Activated T-helper 1 cell treated with anti-CD3 and anti-CD28 coated beads, Interleukin-2, amount 50 U/mL, for 16 hours (primary cell): ENCODE measurements around the gene CEP72.
A peak's percentile ranks its signal among the peaks of the same experiment; 100 is the strongest.
"Not testable (repeated sequence)": the region's sequence is repeated elsewhere in the genome, so short reads cannot be mapped to it uniquely, and the experiment has no call there.

ENCODE experiments used
- DNase-seq, 2 donors: peaks; one replicate each; pipeline ENCODE4 v3.0.0-alpha.2; 2020; ENCODE audit warnings: low read depth in 1 of 2, low spot score in 1 of 2

The CEP72 gene, protein sequence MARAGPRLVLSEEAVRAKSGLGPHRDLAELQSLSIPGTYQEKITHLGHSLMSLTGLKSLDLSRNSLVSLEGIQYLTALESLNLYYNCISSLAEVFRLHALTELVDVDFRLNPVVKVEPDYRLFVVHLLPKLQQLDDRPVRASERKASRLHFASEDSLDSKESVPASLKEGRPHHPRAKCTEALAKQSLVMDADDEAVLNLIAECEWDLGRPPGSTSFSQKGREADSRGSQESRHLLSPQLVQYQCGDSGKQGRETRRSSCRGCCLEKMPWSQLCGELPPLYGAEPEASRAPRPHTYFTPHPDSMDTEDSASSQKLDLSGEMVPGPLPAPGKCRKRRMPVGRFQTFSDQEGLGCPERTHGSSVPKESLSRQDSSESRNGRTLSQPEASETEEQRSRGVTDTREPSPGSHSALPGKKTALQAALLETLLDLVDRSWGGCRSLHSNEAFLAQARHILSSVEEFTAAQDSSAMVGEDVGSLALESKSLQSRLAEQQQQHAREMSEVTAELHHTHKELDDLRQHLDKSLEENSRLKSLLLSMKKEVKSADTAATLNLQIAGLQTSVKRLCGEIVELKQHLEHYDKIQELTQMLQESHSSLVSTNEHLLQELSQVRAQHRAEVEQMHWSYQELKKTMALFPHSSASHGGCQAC

DNA sequence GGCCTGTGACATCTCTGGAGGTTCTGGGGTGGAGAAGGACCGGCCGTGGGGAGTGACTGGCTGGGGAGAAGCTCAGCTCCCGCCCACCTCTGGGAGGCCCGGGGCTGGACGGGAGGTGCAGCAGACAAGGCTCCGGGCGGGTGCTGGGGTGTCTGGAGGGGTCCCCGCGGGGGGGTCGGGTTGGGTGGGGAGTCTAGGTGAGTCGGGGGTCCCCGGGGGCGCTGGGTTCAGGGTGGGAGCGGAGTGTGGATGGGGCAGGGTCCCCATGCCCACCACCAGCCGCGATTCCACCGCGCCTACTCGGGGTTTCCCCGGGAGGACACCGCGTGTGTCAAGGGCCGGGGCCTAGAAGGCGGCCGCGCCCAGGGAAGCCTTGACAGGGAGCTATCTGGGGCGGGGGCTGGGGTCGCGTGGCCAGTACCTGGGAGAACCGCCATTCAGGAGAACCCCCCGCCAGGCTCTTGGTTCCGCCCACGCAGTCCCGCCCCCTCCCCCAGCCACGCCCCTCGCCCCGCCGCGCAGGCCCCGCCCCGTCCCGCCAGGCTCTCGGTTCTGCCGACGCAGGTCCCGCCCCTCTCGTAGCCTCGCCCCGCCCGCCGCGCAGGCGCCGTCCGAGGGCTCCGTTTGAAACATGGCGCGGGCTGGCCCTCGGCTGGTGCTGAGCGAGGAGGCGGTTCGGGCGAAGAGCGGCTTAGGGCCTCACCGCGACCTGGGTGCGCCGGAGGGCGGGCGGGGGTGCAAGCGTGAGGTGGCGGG is at the start of gene CEP72:
TSS of gene CEP72 (plus strand) at position 610 of the 756 bp plus-strand sequence. CDS start at position 632, 22 bp downstream.
- peak; percentile 89 to 92 for DNase-seq

DNA sequence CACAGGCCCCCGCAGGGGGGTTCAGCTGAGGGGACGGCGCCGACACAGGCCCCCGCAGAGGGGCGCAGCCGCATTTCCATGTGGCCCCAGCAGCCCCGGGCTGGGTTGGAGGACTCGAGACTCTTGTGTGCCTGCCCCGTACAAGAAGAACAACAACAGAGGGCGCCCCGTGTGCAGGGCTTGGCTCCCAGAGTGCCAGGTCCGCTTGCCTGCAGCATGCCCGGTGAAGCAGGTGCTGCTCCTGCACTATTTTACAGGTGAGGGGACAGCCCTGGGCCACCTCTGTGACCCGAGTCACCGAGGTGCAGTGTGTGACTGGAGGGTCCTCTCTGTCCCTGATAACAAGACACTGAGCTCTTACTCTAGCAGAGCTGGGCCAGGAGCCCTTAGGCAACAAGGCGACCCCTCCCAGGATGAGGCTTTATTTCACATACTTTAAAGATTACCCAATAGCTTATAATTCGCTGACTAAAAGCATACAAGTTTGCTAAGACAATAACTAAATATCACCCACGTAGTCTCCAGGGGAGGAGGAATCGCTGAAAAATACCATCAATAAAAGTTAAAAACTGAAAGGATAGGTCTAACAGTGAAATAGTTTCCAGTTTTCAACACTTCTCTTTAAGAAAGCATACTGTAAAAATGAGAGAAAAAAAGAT is 46.2 kb upstream of the CEP72 start:
- no peak for DNase-seq

DNA sequence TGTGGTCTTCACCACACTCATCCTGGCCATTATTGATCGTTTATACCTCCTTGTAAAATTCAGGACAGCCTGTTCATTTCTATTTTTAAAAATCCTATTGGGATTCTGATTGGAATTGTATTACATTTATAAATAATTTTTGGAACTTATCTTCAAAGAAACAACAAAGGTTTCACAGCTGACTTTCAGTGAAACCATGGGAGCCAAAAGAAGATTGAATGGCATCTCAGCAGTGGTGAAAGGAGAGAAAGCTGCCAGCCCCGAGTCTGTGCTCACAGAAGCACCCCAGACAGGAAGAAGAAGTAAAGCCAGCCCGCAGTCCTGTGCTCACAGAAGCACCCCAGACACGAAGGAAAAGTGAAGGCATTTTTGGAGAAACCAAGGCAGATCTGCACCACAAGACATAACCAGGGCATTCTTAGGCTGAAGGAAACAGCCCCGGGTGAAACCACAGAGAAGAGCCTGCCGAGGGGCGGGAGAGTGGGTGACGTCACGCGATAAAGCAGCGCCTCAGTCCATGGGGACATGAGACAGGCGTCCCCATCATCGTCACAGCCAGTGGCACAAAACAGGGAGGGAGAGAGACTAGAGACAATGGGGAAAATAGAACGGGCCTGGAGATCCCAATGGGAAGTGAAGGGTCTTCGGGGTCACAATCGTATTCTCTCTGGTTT is 45.4 kb upstream of the CEP72 start:
- no peak for DNase-seq

DNA sequence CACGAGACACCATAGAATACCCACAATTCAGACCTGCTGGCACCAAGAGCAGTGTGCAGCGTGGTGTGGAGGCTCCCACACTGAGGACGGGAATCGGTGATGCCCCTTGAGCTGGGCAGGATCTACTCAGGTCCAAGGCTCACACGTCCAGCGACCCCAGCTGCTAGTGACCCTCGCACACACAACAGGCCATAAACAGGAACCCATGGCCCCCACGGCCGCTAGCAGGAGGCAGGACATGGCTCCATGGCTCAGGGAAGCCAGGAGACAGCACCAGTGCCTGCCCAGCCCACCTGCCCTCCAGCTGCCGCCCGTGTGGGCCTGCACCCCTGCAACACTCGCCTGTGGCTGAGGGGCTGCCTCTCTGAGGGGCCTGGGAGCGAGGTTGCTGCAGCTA is 44.5 kb upstream of the CEP72 start:
- DNase-seq = no peak

DNA sequence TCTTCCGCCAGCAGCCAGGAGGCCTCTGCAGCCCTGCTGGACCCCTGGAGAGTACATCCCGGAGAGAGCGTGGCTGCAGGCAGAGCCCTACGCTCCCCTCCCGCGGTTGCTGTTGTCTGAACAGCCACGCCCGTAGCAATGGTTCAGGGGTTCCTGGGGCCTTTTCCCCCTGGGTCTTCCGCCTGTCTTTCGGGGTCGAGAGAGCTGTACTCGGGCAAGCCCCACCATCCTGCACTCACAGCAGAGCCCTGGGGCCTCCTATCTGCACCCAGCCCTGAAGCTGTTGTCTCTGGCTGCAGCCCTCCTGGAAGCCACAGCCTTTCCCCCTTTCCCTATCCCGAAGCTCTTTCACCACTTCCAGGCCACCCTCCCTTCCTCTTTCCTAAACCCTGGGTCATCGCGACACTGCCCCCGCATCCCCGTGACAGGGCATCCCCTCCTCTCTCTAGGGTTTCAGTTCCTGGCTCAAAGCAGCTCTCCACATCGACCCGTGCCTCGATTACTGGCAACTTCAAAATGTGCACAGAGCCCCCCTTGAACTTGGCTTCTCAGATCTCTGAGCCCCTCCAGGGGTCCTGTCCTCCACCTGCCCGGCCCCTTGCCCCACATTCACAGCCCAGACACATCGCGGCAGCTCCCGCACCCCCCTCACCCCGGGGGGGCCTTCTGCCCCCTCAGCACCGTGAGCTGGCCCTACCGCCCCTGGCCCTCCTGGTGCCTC is 43.9 kb upstream of the CEP72 start:
- no peak for DNase-seq

DNA sequence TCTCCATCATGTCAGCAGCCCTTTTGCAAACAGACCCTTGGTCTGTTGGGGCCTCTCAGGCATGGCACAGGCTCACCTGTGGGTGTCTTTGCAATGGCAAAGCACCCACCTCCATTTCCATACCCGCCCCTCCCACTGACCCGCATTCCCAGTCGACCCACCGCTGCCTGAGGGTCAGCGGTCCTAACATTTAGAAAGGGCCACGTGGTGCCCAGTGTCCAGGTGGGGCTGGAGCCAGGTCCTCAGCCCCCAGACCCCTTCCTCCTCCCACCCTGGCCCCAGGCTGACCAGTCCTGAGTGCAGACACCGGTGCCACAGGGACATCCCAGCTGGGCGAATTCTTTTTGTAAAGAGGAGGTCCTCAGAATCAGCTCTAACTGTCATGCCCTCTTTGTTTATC is 43.3 kb upstream of the CEP72 start:
- no peak for DNase-seq

DNA sequence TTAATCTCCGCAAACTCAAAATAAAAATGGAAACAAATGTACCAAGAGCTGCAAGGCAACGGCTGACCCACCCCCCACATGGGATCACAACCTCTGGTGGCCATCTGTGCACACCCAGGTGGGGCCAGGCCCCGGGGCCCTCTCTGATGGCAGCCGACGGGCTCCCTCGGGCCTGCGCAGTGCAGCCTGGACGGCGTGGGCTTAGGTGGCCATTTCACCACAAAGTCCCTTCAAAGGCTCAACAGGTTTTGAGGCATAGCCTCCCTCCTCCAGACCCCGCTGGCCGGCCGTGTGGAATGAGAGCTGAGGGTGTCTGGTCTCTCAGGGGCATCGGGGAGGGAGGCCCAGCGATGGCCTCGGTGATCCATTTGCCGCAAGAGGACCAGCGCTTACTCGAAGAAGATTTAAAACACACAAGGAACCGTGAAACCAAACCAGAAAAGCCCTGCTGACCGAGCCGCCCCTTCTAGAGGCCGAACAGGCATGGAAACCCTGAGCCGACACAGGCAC is 42.7 kb upstream of the CEP72 start:
- DNase-seq = no peak

DNA sequence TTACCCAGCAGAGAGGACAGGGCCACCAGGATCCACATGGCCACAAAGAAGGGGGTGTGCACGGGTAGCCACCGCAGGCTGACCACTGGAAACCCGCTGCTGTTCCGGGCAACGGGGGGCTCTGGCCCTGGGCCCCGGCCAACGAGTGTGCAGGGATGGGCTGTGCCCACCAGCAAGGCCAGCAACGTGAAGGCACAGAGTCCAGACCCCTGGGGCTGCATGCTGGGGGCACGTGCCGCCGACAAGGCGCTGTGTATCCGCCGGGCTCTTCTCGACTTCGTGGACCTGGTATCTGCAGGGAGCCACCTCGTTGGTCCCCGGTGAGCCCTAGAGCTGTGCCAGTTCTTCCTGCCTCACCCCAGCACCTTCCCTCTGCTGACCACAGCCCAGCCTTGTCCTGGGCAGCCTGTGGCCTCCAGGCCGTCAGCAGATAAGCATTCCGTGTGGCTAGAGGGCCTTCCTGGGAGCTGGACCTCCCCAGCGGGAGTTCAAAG is 42.2 kb upstream of the CEP72 start:
- no peak for DNase-seq

DNA sequence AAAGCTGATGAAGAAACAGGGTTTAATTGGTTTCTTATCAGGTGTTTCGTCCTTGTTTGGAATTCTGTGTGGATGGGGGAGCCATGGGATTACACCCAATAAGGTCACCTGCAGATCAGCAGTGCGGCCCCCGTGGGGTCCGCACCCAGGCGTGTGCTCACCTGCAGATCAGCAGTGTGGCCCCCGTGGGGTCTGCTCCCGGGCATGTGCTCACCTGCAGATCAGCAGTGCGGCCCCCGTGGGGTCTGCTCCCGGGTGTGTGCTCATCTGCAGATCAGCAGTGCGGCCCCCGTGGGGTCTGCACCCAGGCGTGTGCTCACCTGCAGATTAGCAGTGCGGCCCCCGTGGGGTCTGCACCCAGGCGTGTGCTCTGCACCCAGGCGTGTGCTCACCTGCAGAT is 41.7 kb upstream of the CEP72 start:
- no peak for DNase-seq

DNA sequence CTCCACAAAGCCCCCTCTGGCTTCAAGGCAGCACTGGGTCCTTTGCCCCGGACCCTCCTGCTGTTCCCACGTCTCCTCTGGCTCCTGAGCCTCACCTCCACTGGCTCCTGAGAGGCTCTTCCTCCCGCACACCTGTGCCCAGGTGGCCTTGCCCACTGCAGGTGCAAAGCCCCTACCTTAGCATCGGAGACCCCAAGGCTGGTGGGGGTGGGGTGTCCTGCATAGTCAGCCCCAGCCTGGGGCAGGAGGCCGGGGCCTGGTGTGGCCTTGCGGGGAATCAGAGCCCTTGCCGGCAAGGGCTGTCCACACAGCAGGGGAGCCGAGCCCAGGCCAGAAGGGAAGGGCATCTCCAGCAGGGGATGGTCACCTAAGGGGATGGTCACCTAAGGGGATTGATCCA is 41.3 kb upstream of the CEP72 start:
- DNase-seq = no peak

DNA sequence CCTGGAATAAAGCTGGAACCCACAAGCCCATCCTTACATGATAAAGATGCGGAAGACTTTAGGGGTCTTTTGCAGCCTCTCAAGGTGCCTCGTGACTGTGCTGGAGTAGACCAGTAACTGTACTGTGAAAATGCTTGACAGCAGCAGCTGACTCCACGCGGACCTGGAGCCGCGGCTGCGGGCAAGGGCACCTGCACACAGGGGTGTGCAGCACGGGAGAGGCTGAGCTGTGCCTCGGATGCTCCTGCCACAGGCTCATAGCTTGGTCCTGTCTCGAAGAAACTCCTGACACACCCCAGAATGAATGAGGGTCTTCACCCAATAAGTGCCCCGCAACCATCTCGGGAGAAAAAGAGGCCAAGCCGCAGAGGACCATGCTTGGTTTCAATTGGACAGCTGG is 40.3 kb upstream of the CEP72 start:
- no peak for DNase-seq

DNA sequence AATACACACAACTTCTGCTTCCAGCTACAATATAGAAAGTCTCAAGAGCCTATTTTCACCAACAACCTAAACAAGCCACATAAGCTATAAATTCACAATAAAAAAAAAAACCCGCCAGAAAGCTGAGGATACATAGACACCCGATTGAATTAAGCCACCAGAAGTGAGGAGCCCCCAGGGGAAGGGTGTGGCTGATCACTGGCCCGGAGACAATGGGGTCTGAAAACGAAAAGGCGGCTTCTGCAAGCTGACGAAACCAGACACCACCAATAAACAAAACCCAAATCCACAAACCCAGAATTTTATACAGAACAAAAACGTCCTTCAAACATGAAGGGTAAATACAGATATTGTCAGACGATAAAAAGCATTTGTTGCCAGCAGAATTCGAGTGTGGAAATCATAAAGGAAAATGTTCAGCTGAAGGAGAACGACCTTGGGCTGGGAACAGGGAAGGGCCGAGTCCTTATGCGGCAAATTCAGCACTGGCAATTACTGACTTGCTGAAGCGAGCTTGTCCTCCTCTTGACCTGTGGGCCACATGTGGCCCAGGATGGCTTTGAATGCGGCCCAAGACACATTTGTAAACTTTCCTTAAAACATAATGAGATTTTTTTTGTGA is 39.6 kb upstream of the CEP72 start:
- DNase-seq = no peak

DNA sequence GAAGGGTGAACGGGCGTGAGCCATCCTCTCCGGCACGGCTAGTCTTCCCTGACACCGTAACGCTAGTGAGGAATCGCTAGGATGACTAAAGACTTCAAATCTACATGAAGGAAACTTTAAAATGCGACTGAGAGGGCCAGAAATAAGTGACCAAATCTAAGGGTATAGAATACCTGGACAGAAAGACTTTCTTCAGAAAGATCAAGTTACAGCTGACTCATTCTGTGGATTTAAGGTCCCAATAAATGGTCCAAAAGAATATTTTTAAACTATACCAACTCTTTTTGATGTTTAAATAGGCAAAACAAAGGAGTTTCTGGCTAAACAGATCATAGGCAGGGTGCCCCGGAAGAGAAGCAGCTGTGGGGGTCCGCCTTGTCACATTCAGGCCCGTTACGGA is 38.9 kb upstream of the CEP72 start:
- DNase-seq = no peak

DNA sequence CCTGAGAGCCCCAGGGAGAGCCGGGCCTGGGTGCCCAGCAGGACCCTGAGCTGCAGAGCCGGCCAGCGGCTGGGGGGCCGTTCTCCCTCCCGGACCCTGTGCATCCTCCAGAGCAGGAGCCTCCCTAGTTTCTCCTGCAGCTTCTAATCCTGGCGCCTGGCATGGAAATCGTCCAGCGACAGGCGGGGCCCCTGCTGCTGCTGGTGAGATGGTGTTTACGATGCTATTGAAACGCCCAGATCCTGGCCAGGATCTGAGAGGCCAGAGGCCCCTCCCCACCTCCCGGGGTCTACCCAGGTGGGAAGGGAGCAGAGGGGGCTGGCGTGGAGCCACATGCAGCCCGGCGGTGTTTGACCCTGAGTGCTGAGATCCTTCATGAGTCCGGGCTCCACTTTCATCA is 38.2 kb upstream of the CEP72 start:
- DNase-seq = no peak

DNA sequence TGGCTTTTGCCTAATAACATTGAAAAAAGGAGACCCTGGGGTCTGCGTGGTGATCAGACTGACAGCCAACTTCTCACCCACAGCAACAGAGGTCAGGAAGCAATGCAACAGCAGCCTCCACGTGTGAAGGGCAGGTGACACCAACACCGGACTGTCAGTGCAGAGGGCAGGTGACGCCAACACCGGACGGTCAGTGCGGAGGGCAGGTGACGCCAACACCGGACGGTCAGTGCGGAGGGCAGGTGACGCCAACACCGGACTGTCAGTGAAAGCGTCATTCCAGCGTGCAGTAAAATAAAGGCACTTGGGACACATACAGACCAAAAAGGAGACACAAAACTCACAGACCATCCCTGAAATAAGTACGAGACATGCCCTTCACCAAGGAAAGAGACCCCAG is 37.2 kb upstream of the CEP72 start:
- DNase-seq = no peak

DNA sequence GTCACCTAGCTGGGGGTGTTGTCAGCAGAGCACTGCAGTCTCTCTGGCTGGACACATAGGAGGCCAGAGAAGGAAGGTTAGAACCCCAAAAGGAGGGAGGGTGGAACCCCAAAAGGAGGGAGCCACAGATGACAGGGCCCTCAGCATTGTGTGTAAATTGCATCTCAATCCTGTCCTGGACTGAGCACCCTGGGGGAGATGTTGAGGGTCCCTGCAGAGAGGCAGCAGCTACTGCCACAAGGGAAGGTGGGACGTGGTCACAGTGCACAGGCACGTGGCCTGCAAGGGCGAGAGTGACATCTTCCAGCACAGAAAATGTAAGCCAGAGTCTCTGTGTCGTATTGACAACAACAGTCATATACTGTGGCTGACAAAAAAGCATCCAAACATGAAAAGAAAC is 36.5 kb upstream of the CEP72 start:
- no peak for DNase-seq

DNA sequence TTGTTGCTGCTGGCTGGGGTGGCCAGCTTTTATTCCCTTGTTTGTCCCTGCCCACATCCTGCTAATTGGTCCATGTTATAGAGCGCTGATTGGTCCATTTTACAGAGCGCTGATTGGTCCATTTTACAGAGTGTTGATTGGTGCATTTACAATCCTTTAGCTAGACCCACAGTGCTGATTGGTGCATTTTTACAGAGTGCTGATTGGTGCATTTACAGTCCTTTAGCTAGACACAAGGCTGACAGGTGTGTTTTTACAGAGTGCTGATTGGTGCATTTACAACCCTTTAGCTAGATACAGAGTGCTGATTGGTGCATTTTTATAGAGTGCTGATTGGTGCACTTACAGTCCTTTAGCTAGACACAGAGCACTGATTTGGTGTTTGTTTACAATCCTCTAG is 34.9 kb upstream of the CEP72 start:
- not testable (repeated sequence) for DNase-seq

DNA sequence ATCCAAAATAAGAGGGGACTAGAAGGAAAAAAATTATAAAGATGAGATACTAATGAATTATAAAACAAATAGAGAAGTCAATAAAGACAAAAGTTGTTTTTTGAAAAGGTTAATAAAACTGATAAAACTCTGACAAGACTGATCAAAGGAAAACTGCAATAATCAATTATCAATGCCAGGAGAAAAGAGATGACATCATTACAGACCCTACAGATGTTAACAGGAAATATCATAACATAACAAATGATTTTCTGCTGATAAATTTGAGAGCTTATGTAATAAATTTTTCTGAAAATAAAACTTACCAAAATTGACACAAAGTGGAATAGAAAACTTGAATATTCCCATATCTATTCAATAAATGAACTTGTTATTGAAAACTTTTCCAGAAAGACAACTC is 34.3 kb upstream of the CEP72 start:
- no peak for DNase-seq

DNA sequence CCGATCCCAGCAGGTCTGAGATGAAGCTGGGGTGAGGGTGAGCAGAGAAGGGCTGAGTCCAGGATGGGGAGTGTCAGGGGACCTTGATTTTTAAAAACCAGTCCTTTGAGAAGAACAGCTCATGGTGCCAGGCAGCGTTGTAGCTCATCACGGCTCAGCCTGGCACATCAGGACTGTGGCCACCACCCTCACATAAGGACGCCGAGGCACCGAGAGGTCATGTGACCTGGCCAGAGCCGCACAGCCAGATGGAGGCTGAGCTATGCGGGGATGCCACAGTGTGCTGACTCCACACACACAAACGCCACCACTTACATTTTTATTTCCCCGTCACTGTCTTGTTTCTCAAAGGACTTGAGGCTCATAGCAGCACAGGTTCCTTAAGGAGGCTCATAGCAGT is 32.9 kb upstream of the CEP72 start:
- DNase-seq = no peak
